GM12878 (cell line): Measurements from ENCODE around the gene TCERG1L. TPM values are rescaled to one million over a fixed set of nuclear protein-coding genes. Genes with fewer than 3 reads are reported as not detected.

Experiments
- ATAC-seq: fragments of 200-7000 bp; cut with Tn5 transposase; 3 replicates; pipeline ENCODE4 v1.9.1; 2020; ENCODE audit warnings: mild to moderate bottlenecking, moderate library complexity
- BruUV-seq: library from RNA; stranded (reverse); fragments of 400-500 nt; replicated peaks from 2 replicates; lab custom pipeline; 2021; lab: Mats Ljungman, UMichigan
- CTCF ChIA-PET: fragments of 300-600 bp; sonication (Branson Sonifier 250); formaldehyde crosslinking; extraction: SDS; loops from one replicate; lab custom pipeline; 2021; ENCODE audit warnings: inconsistent platforms; lab: Yijun Ruan, JAX
- POLR2A ChIA-PET: fragments of 350-600 bp; formaldehyde crosslinking; extraction: SDS; loops from one replicate; lab custom pipeline; 2021; ENCODE audit warnings: inconsistent platforms; lab: Charles Lee
- RAD21 ChIA-PET: fragments of 300-600 bp; sonication (Branson Sonifier 250); formaldehyde crosslinking; loops from one replicate; lab custom pipeline; 2023; ENCODE audit warnings: antibody characterized with exemption; ENCODE audit not compliant: unreplicated experiment; lab: Charles Lee
- SMC1A ChIA-PET: fragments of 300-600 bp; sonication (Branson Sonifier 250); formaldehyde crosslinking; loops from one replicate; lab custom pipeline; 2023; ENCODE audit not compliant: unreplicated experiment, uncharacterized antibody; lab: Charles Lee
- DNase-seq: peaks from one replicate; pipeline ENCODE4 v3.0.0-alpha.2; 2011; ENCODE audit warnings: low read depth, low spot score
- FAIRE-seq: peaks from 3 replicates; lab custom pipeline; 2011; peaks lifted over from hg19 to GRCh38; lab: Jason Lieb, UNC
- H2AFZ ChIP-seq: 2 replicates; pipeline ENCODE4 v1.6.0; 2011; ENCODE audit warnings: low read depth, low read length, control low read depth; ENCODE audit not compliant: control insufficient read depth
- H3K27ac ChIP-seq: 2 replicates; pipeline ENCODE4 v1.5.1; 2011; ENCODE audit warnings: control low read depth; ENCODE audit not compliant: control insufficient read depth, insufficient read depth
- H3K27me3 ChIP-seq, 2 experiments: replicated peaks in 1 of 2; 2 replicates each; pipeline versions ENCODE4 v1.6.0 to v1.6.1; 2011; ENCODE audit warnings: low read length in 1 of 2; ENCODE audit not compliant: control insufficient read depth in 2 of 2, insufficient read depth in 2 of 2
- H3K36me3 ChIP-seq, 2 experiments: 2 replicates each; pipeline ENCODE4 v1.5.1; 2011; ENCODE audit warnings: low read length in 1 of 2; ENCODE audit not compliant: control insufficient read depth in 2 of 2, insufficient read depth in 2 of 2
- H3K4me1 ChIP-seq: 2 replicates; pipeline ENCODE4 v1.6.1; 2011; ENCODE audit warnings: mild to moderate bottlenecking, low read length, moderate library complexity, mixed read lengths; ENCODE audit not compliant: control insufficient read depth, insufficient read depth
- H3K4me2 ChIP-seq: 2 replicates; pipeline ENCODE4 v1.6.0; 2011; ENCODE audit warnings: control low read depth; ENCODE audit not compliant: control insufficient read depth, insufficient read depth
- H3K4me3 ChIP-seq: fragments of 200-600 bp; sonication (generic); 2 replicates; pipeline ENCODE4 v1.5.1; 2016
- H3K79me2 ChIP-seq: 2 replicates; pipeline ENCODE4 v1.6.0; 2011; ENCODE audit warnings: low read length; ENCODE audit not compliant: control insufficient read depth, insufficient read depth
- H3K9ac ChIP-seq: 2 replicates; pipeline ENCODE4 v1.8.0; 2011; ENCODE audit warnings: low read length, control low read depth, mixed read lengths; ENCODE audit not compliant: control insufficient read depth, insufficient read depth
- H3K9me3 ChIP-seq: replicated peaks from 3 replicates; pipeline ENCODE4 v1.5.1; 2011; ENCODE audit warnings: mild to moderate bottlenecking, low read length; ENCODE audit not compliant: control insufficient read depth, insufficient read depth
- H4K20me1 ChIP-seq: 2 replicates; pipeline ENCODE4 v1.6.0; 2011; ENCODE audit not compliant: control insufficient read depth, insufficient read depth
- HDAC6 ChIP-seq: fragments of 200-600 bp; sonication (generic); IDR thresholded peaks from one replicate; pipeline ENCODE4 v1.8.0; 2017; ENCODE audit warnings: antibody characterized with exemption; ENCODE audit not compliant: unreplicated experiment
- MYB ChIP-seq: fragments of 150-350 bp; IDR thresholded peaks from 2 replicates; pipeline ENCODE4 v1.6.1; 2014; ENCODE audit warnings: mild to moderate bottlenecking, low read depth, low read length, borderline replicate concordance
- NFXL1 ChIP-seq: fragments of 450-650 bp; IDR thresholded peaks from 2 replicates; pipeline ENCODE4 v1.6.1; 2017; ENCODE audit warnings: antibody characterized with exemption, mild to moderate bottlenecking, borderline replicate concordance
- NRF1 ChIP-seq: conservative IDR thresholded peaks from 2 replicates; pipeline ENCODE4 v1.6.1; 2011; ENCODE audit warnings: mild to moderate bottlenecking, low read depth, low read length, improper control_type of control experiment
- POU2F2 ChIP-seq: IDR thresholded peaks from 3 replicates; pipeline ENCODE4 v1.6.1; 2011; ENCODE audit warnings: low read depth, mild to moderate bottlenecking, low read length, borderline replicate concordance
- RUNX3 ChIP-seq: IDR thresholded peaks from 2 replicates; pipeline ENCODE4 v1.6.1; 2012; ENCODE audit warnings: low read length, inconsistent platforms
- WGBS: methylation state at CpG from one replicate; pipeline ENCODE4 v1.1.6; 2016; ENCODE audit warnings: low lambda C conversion rate; ENCODE audit not compliant: insufficient replicate concordance, insufficient coverage; ENCODE audit errors: missing lambda C conversion rate; 5-methylcytosine and 5-hydroxymethylcytosine counted together
- in situ Hi-C: fragments of 300-500 bp; cut with MboI; formaldehyde crosslinking; loops from 9 replicates; pipeline ENCODE4 v1.14.3; 2018; ENCODE audit warnings: mixed read lengths
- intact Hi-C: fragments of 100-400 bp; cut with micrococcal nuclease; formaldehyde crosslinking; loops from one replicate; pipeline ENCODE4 v1.14.2; 2022; ENCODE audit not compliant: unreplicated experiment
- polyA plus RNA-seq, 11 experiments: library from polyadenylated mRNA; depleted of rRNA in 4 of 11; unstranded in 6 of 11; stranded (reverse) in 5 of 11; fragments of >200 nt; fragmentation: Nextera tagmentation in 4 of 11; fragmentation: Illumina TruSeq in 1 of 11; extraction: Ambion mirVana in 4 of 11; extraction: Trizol in 1 of 11; gene quantifications; 1 replicate in 1 of 11; 2 replicates in 10 of 11; pipeline versions ENCODE4 v1.2.1 to v1.2.3, GENCODE V29; 2011 to 2016; ENCODE audit warnings: inconsistent platforms in 2 of 11, missing spikeins in 2 of 11, low read depth in 1 of 11
- total RNA-seq, 4 experiments: library from RNA; depleted of rRNA in 3 of 4; stranded (reverse); fragments of >200 nt in 3 of 4; fragmentation: Illumina TruSeq in 1 of 4; extraction: Trizol in 1 of 4; gene quantifications; 2 replicates each; pipeline versions ENCODE4 v1.2.1 to v1.2.3, GENCODE V29; 2013 to 2021
- TF ChIP-seq, protein P1 (sequence below): IDR thresholded peaks from 2 replicates; pipeline ENCODE4 v1.6.1; 2012; ENCODE audit warnings: low read length, inconsistent platforms
- TF ChIP-seq, protein P2 (sequence below): fragments of 450-650 bp; IDR thresholded peaks from 2 replicates; pipeline ENCODE4 v1.6.1; 2017; ENCODE audit warnings: low read depth, mild to moderate bottlenecking, moderate library complexity
- TF ChIP-seq, protein P3 (sequence below): fragments of 450-650 bp; IDR thresholded peaks from 2 replicates; pipeline ENCODE4 v1.6.1; 2017; ENCODE audit warnings: mild to moderate bottlenecking, moderate library complexity
- TF ChIP-seq, protein P4 (sequence below): fragments of 150-350 bp; IDR thresholded peaks from 2 replicates; pipeline ENCODE4 v1.6.1; 2016; ENCODE audit warnings: low read depth, low read length

The TCERG1L gene
- total and polyA plus RNA-seq, 10 of the 15 experiments (the other 5 are each of a cell fraction or from before 2014, with no cell fraction given) = not detected

DNA sequence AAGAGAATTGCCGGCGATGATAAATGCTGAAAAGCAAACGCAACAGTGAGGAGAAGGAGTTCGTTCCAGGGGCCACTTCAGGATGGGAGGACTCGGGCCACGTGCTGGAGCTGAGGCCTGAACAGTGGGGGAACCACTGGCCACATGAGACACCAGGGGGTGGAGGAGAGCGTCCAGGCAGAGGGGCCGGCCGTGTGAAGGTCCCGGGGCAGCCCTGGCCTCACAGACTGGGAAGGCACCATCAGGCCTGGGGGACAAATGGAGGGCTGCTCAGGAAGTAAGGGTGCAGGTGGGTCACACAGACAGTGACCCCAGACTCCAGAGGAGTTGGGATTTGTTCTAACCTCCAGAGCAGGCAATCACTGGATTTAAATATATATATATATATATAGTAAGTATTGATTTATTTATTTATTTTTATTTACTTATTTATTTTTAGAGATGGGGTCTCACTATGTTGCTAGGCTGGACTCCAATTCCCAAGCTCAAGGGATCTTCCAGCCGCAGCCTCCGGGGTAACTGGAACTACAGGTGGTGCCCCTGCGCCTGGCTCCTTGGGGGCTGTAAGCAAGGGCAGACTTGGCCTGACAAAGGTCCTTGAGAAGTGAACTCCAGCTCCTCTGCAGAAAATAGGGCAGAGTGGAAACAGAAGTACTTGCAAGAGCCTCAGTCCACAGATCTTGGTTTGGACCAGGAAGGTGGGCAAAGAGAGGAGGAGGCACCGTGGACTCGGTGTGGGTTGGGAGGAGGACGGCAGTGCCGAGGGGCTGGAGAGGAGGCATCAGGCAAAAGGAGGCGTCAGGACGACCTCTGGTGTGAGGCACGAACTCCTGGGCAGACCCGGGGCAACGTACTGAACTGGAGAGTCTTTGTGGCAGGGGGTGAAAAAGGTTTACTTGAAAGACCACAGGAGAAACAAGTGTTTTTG, 57.3 kb downstream of the TCERG1L start (continued):
- TF ChIP-seq, protein P1, sequence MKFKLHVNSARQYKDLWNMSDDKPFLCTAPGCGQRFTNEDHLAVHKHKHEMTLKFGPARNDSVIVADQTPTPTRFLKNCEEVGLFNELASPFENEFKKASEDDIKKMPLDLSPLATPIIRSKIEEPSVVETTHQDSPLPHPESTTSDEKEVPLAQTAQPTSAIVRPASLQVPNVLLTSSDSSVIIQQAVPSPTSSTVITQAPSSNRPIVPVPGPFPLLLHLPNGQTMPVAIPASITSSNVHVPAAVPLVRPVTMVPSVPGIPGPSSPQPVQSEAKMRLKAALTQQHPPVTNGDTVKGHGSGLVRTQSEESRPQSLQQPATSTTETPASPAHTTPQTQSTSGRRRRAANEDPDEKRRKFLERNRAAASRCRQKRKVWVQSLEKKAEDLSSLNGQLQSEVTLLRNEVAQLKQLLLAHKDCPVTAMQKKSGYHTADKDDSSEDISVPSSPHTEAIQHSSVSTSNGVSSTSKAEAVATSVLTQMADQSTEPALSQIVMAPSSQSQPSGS = no peak
- TF ChIP-seq NFXL1 = no peak
- TF ChIP-seq, protein P2, sequence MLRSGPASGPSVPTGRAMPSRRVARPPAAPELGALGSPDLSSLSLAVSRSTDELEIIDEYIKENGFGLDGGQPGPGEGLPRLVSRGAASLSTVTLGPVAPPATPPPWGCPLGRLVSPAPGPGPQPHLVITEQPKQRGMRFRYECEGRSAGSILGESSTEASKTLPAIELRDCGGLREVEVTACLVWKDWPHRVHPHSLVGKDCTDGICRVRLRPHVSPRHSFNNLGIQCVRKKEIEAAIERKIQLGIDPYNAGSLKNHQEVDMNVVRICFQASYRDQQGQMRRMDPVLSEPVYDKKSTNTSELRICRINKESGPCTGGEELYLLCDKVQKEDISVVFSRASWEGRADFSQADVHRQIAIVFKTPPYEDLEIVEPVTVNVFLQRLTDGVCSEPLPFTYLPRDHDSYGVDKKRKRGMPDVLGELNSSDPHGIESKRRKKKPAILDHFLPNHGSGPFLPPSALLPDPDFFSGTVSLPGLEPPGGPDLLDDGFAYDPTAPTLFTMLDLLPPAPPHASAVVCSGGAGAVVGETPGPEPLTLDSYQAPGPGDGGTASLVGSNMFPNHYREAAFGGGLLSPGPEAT = no peak
- TF ChIP-seq MYB = no peak
- TF ChIP-seq POU2F2 = no peak

DNA sequence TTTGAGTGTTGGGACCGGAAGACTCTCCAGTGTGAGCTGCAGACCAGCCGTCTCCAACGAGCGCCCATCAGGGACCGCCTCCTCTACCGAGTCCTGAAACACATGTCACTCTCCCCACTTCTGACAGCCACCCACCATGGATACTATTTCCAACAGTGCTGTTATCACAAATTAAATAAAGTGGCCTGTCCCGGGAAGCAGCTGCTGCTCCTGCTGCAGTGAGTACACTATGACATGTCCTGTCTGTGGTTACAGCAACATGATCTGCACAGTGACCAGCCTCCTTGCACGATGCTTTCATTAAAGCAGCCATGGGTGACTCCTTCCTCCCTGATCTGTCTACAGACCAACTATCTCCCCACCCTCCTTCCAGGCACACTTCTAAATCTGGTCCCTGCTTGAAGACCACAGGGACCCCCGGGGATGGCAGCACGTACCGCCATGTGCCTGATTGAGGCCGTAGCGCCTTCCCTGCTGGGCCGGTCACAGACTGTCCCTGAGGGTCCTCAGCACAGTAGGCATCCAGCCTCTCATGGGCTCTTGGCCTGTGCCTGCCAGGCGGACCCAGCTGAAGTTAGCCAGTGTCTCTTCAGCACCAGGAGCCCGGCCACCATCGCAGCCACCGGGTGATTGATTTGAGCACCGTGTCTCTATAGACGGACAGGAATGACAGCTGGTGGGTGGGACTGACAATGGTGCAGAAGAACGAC, 58.8 kb downstream of the TCERG1L start:
- in situ Hi-C loops (no loop called here), intact Hi-C loops (no loop called here)
- Histone ChIP-seq H4K20me1 (no peaks in the 10 kb centered on the region), H3K4me1 (no peaks in the 10 kb centered on the region), H3K36me3 (no peaks in the 10 kb centered on the region), H3K4me3 (no peak overlapping the region), H3K27ac (no peak overlapping the region), H3K79me2 (no peaks in the 10 kb centered on the region), H3K9me3 (no peaks in the 10 kb centered on the region), H2AFZ (no peak overlapping the region), H3K4me2 (no peak overlapping the region), H3K27me3 (no peaks in the 10 kb centered on the region), H3K9ac (no peak overlapping the region)
- CTCF ChIA-PET = no interaction called here
- no peak for FAIRE-seq
- RAD21 ChIA-PET = no interaction called here
- SMC1A ChIA-PET = no interaction called here
- 49% methylated on average over 21 of the region's 21 CpGs for WGBS
- POLR2A ChIA-PET = no interaction called here
- no TSS peak for BruUV-seq
- no peak for ATAC-seq
- DNase-seq = no peak
- no peak for TF ChIP-seq RUNX3
- TF ChIP-seq NRF1 = no peak
- TF ChIP-seq, protein P3, sequence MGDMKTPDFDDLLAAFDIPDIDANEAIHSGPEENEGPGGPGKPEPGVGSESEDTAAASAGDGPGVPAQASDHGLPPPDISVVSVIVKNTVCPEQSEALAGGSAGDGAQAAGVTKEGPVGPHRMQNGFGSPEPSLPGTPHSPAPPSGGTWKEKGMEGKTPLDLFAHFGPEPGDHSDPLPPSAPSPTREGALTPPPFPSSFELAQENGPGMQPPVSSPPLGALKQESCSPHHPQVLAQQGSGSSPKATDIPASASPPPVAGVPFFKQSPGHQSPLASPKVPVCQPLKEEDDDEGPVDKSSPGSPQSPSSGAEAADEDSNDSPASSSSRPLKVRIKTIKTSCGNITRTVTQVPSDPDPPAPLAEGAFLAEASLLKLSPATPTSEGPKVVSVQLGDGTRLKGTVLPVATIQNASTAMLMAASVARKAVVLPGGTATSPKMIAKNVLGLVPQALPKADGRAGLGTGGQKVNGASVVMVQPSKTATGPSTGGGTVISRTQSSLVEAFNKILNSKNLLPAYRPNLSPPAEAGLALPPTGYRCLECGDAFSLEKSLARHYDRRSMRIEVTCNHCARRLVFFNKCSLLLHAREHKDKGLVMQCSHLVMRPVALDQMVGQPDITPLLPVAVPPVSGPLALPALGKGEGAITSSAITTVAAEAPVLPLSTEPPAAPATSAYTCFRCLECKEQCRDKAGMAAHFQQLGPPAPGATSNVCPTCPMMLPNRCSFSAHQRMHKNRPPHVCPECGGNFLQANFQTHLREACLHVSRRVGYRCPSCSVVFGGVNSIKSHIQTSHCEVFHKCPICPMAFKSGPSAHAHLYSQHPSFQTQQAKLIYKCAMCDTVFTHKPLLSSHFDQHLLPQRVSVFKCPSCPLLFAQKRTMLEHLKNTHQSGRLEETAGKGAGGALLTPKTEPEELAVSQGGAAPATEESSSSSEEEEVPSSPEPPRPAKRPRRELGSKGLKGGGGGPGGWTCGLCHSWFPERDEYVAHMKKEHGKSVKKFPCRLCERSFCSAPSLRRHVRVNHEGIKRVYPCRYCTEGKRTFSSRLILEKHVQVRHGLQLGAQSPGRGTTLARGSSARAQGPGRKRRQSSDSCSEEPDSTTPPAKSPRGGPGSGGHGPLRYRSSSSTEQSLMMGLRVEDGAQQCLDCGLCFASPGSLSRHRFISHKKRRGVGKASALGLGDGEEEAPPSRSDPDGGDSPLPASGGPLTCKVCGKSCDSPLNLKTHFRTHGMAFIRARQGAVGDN = no peak
- TF ChIP-seq, protein P4, sequence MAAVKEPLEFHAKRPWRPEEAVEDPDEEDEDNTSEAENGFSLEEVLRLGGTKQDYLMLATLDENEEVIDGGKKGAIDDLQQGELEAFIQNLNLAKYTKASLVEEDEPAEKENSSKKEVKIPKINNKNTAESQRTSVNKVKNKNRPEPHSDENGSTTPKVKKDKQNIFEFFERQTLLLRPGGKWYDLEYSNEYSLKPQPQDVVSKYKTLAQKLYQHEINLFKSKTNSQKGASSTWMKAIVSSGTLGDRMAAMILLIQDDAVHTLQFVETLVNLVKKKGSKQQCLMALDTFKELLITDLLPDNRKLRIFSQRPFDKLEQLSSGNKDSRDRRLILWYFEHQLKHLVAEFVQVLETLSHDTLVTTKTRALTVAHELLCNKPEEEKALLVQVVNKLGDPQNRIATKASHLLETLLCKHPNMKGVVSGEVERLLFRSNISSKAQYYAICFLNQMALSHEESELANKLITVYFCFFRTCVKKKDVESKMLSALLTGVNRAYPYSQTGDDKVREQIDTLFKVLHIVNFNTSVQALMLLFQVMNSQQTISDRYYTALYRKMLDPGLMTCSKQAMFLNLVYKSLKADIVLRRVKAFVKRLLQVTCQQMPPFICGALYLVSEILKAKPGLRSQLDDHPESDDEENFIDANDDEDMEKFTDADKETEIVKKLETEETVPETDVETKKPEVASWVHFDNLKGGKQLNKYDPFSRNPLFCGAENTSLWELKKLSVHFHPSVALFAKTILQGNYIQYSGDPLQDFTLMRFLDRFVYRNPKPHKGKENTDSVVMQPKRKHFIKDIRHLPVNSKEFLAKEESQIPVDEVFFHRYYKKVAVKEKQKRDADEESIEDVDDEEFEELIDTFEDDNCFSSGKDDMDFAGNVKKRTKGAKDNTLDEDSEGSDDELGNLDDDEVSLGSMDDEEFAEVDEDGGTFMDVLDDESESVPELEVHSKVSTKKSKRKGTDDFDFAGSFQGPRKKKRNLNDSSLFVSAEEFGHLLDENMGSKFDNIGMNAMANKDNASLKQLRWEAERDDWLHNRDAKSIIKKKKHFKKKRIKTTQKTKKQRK = no peak
- no peak for TF ChIP-seq HDAC6
